GM12873 (cell line): ENCODE data around the gene NALCN.

Source experiments
- CTCF ChIP-seq: IDR thresholded peaks from 2 replicates; pipeline ENCODE4 v1.5.1; 2012; ENCODE audit warnings: low read depth, mild to moderate bottlenecking, moderate library complexity, low read length, control low read depth; ENCODE audit not compliant: insufficient read depth; ENCODE audit errors: missing control alignments

Gene NALCN

GRCh38 chr13:101010100-101010499 lies 406.2 kb downstream of the NALCN start:
- TF ChIP-seq CTCF = no peak

- TF ChIP-seq CTCF = no peak
Measured at GRCh38 chr13:101007245-101007644, 409.1 kb downstream of the NALCN start.
